GM19468 (cell line): ENCODE measurements around the gene GABRG3.

Experiments used
- ATAC-seq: cut with Tn5 transposase; IDR thresholded peaks from one replicate; pipeline ENCODE4 v1.9.1; 2021; ENCODE audit warnings: mild to moderate bottlenecking, moderate library complexity, moderate number of reproducible peaks; ENCODE audit not compliant: unreplicated experiment; ENCODE audit errors: extremely low read depth

The GABRG3 gene

GRCh38 chr15:27587810-27588209 is 616.8 kb downstream of the GABRG3 start:
- ATAC-seq: no peak

GRCh38 chr15:27589260-27589659 is 618.3 kb downstream of the GABRG3 start:
- no peak for ATAC-seq

GRCh38 chr15:27589782-27590181 is 618.8 kb downstream of the GABRG3 start:
- no peak for ATAC-seq
